ENCODE measurements around the gene FHL1.

Gene FHL1

DNA sequence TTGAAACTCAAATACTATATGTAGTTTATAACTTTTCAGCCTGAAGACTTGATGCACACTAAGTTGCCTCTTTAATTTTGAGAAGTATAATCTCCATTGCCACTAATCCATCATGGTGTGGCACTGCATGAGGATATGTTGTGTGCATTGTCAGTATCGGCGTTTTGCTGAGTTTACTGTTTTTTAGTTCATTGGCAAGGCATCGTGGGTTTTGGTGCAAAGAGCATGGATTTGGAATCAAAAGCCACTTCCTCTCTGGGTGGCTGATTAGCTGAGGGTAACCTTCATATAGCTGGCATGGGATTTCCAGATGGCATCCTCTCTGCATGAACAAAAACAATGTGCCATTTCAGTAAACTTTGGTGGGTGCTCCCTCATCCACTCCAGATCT is 38.7 kb downstream of the FHL1 start:
- no peak for DNase-seq (ENCODE audit: low read depth, low spot score)
- no peaks in the 10 kb centered on the region for H3K4me1 ChIP-seq (ENCODE audit: insufficient read depth, insufficient read length)
- TF ChIP-seq YY1 (IDR thresholded peaks at IDR 0.05; ENCODE audit: insufficient read depth, insufficient read length): no peak
- no peak for TF ChIP-seq ZNF274 (IDR thresholded peaks at IDR 0.05; ENCODE audit: low read depth, low read length)
- no peak for TF ChIP-seq SUZ12 (IDR thresholded peaks at IDR 0.05; ENCODE audit: extremely low read depth, insufficient read depth, insufficient read length)
- H3K36me3 ChIP-seq (ENCODE audit: insufficient read depth, insufficient read length, low read length): no peaks in the 10 kb centered on the region
- no peaks in the 10 kb centered on the region for H3K27me3 ChIP-seq (ENCODE audit: insufficient read depth, insufficient read length)
- H3K9me3 ChIP-seq (ENCODE audit: insufficient read depth, low read length): no peaks in the 10 kb centered on the region
- no peak overlapping the region for H3K4me3 ChIP-seq (ENCODE audit: insufficient read length, low read depth)
- no peak overlapping the region for H3K9ac ChIP-seq (ENCODE audit: insufficient read length, low read depth)

DNA sequence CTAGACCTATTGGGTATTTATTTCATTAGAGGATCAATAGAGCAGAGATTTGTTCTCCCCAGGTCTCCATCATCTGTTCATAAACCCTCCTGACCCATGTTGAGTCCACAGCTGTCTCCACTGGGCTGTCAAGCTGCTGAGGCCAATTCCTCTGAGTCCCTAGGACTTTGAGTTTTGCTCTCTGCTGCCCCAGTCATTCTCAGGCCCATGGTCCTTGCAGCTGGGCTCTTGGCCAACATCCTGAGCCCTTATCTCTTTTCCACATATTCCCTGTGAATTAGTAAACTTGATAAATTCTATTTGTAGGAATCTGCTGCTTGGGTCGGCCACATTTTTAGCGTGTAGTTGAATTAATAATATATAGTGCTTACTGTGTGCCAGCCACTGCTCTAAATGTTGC is 41.9 kb downstream of the FHL1 start:
- Histone ChIP-seq H3K4me1 (ENCODE audit: insufficient read depth, insufficient read length) (no peaks in the 10 kb centered on the region), H3K36me3 (ENCODE audit: insufficient read depth, insufficient read length, low read length) (no peaks in the 10 kb centered on the region), H3K9ac (ENCODE audit: insufficient read length, low read depth) (no peak overlapping the region), H3K27me3 (ENCODE audit: insufficient read depth, insufficient read length) (no peaks in the 10 kb centered on the region), H3K4me3 (ENCODE audit: insufficient read length, low read depth) (no peak overlapping the region), H3K9me3 (ENCODE audit: insufficient read depth, low read length) (no peaks in the 10 kb centered on the region)
- DNase-seq (ENCODE audit: low read depth, low spot score): no peak
- TF ChIP-seq ZNF274 (IDR thresholded peaks at IDR 0.05; ENCODE audit: low read depth, low read length) (no peak), SUZ12 (IDR thresholded peaks at IDR 0.05; ENCODE audit: extremely low read depth, insufficient read depth, insufficient read length) (no peak), YY1 (IDR thresholded peaks at IDR 0.05; ENCODE audit: insufficient read depth, insufficient read length) (no peak)

GRCh38 chrX:136190038-136190713 is 42.8 kb downstream of the FHL1 start:
- no peaks in the 10 kb centered on the region for H3K36me3 ChIP-seq (ENCODE audit: insufficient read depth, insufficient read length, low read length)
- H3K4me3 ChIP-seq (ENCODE audit: insufficient read length, low read depth): no peak overlapping the region
- no peaks in the 10 kb centered on the region for H3K4me1 ChIP-seq (ENCODE audit: insufficient read depth, insufficient read length)
- H3K9ac ChIP-seq (ENCODE audit: insufficient read length, low read depth): no peak overlapping the region
- TF ChIP-seq YY1 (IDR thresholded peaks at IDR 0.05; ENCODE audit: insufficient read depth, insufficient read length): no peak
- no peaks in the 10 kb centered on the region for H3K9me3 ChIP-seq (ENCODE audit: insufficient read depth, low read length)
- no peaks in the 10 kb centered on the region for H3K27me3 ChIP-seq (ENCODE audit: insufficient read depth, insufficient read length)
- DNase-seq (ENCODE audit: low read depth, low spot score): no peak

DNA sequence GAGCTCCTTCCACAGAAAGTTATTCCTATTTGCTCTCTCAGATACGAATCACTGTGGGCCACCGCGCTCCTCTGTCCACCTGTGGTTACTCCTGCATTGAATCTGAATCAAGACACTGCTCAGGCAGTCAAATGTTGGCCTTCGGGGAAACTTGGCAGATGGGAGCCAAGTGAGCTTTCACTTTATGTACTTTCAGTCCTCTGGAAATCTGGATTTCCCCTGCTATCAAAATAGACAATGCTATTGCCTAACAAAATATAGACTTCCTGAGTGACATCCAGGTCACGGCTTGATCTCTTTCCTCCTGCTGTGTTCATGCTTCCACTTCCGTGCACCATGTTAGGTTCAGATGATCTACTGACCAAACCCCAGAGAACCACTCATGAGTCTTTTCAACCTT is 43.8 kb downstream of the FHL1 start:
- Histone ChIP-seq H3K4me3 (ENCODE audit: insufficient read length, low read depth) (no peak overlapping the region), H3K27me3 (ENCODE audit: insufficient read depth, insufficient read length) (no peaks in the 10 kb centered on the region), H3K4me1 (ENCODE audit: insufficient read depth, insufficient read length) (no peaks in the 10 kb centered on the region), H3K36me3 (ENCODE audit: insufficient read depth, insufficient read length, low read length) (no peaks in the 10 kb centered on the region), H3K9me3 (ENCODE audit: insufficient read depth, low read length) (no peaks in the 10 kb centered on the region), H3K9ac (ENCODE audit: insufficient read length, low read depth) (no peak overlapping the region)
- TF ChIP-seq SUZ12 (IDR thresholded peaks at IDR 0.05; ENCODE audit: extremely low read depth, insufficient read depth, insufficient read length) (no peak), YY1 (IDR thresholded peaks at IDR 0.05; ENCODE audit: insufficient read depth, insufficient read length) (no peak)
- no peak for DNase-seq (ENCODE audit: low read depth, low spot score)

GRCh38 chrX:136192135-136192534 is 44.8 kb downstream of the FHL1 start:
- Histone ChIP-seq H3K36me3 (ENCODE audit: insufficient read depth, insufficient read length, low read length) (no peaks in the 10 kb centered on the region), H3K4me1 (ENCODE audit: insufficient read depth, insufficient read length) (no peaks in the 10 kb centered on the region)

GRCh38 chrX:136192839-136193414 is 45.6 kb downstream of the FHL1 start:
- no peaks in the 10 kb centered on the region for H3K4me1 ChIP-seq (ENCODE audit: insufficient read depth, insufficient read length)
- no peak overlapping the region for H3K9ac ChIP-seq (ENCODE audit: insufficient read length, low read depth)
- H3K36me3 ChIP-seq (ENCODE audit: insufficient read depth, insufficient read length, low read length): no peaks in the 10 kb centered on the region
- no peak for DNase-seq (ENCODE audit: low read depth, low spot score)
- TF ChIP-seq YY1 (IDR thresholded peaks at IDR 0.05; ENCODE audit: insufficient read depth, insufficient read length) (no peak), SUZ12 (IDR thresholded peaks at IDR 0.05; ENCODE audit: extremely low read depth, insufficient read depth, insufficient read length) (no peak), ZNF274 (IDR thresholded peaks at IDR 0.05; ENCODE audit: low read depth, low read length) (no peak)
- no peaks in the 10 kb centered on the region for H3K9me3 ChIP-seq (ENCODE audit: insufficient read depth, low read length)
- no peaks in the 10 kb centered on the region for H3K27me3 ChIP-seq (ENCODE audit: insufficient read depth, insufficient read length)
- H3K4me3 ChIP-seq (ENCODE audit: insufficient read length, low read depth): no peak overlapping the region

More at GRCh38 chrX:136192135-136192534, 44.8 kb downstream of the FHL1 start:
- Histone ChIP-seq H3K4me3 (ENCODE audit: insufficient read length, low read depth) (no peak overlapping the region), H3K9ac (ENCODE audit: insufficient read length, low read depth) (no peak overlapping the region), H3K9me3 (ENCODE audit: insufficient read depth, low read length) (no peaks in the 10 kb centered on the region), H3K27me3 (ENCODE audit: insufficient read depth, insufficient read length) (no peaks in the 10 kb centered on the region)
- no peak for TF ChIP-seq ZNF274 (IDR thresholded peaks at IDR 0.05; ENCODE audit: low read depth, low read length)
- no peak for TF ChIP-seq SUZ12 (IDR thresholded peaks at IDR 0.05; ENCODE audit: extremely low read depth, insufficient read depth, insufficient read length)
- TF ChIP-seq YY1 (IDR thresholded peaks at IDR 0.05; ENCODE audit: insufficient read depth, insufficient read length): no peak
- DNase-seq (ENCODE audit: low read depth, low spot score): no peak

DNA sequence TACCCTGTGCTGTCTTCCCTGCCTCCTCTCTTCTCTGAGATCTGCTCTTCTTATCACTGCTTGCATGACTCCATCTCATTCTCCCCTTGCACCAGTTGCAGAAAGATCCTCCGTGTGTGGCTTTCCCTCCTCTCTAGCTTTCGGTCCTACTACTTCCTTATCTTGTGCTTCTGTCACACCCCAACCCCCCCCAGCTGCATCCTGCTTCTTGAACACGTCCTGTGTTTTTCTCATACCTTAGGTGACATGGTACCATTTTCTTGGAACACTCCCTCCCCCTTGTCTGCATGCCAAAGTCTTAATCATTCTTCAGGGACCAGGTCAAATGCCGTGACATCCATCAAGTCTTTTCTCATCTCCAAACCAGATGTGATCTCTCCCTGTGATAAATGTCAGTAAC is 46.4 kb downstream of the FHL1 start:
- H3K9me3 ChIP-seq (ENCODE audit: insufficient read depth, low read length): no peaks in the 10 kb centered on the region
- no peak overlapping the region for H3K9ac ChIP-seq (ENCODE audit: insufficient read length, low read depth)
- no peak for DNase-seq (ENCODE audit: low read depth, low spot score)
- no peak overlapping the region for H3K4me3 ChIP-seq (ENCODE audit: insufficient read length, low read depth)
- TF ChIP-seq ZNF274 (IDR thresholded peaks at IDR 0.05; ENCODE audit: low read depth, low read length) (no peak), YY1 (IDR thresholded peaks at IDR 0.05; ENCODE audit: insufficient read depth, insufficient read length) (no peak), SUZ12 (IDR thresholded peaks at IDR 0.05; ENCODE audit: extremely low read depth, insufficient read depth, insufficient read length) (no peak)
- no peaks in the 10 kb centered on the region for H3K4me1 ChIP-seq (ENCODE audit: insufficient read depth, insufficient read length)
- no peaks in the 10 kb centered on the region for H3K27me3 ChIP-seq (ENCODE audit: insufficient read depth, insufficient read length)
- no peaks in the 10 kb centered on the region for H3K36me3 ChIP-seq (ENCODE audit: insufficient read depth, insufficient read length, low read length)

All from NT2/D1 (cell line).